HEK293 (cell line): Measurements from ENCODE around the gene CAMTA2.

ENCODE experiments used
- CTCF ChIA-PET: fragments of 350-600 bp; formaldehyde crosslinking; extraction: SDS; loops from one replicate; lab custom pipeline; 2021; ENCODE audit warnings: antibody characterized with exemption; lab: Yijun Ruan, JAX
- POLR2A ChIA-PET: fragments of 300-600 bp; formaldehyde crosslinking; extraction: SDS; loops from one replicate; lab custom pipeline; 2020; ENCODE audit warnings: antibody characterized with exemption, inconsistent platforms; lab: Yijun Ruan, JAX
- H3K27ac ChIP-seq: fragments of 200-500 bp; sonication (Bioruptor generic); 2 replicates; pipeline ENCODE4 v1.5.1; 2014; ENCODE audit warnings: low read depth, low read length, control low read depth, inconsistent platforms; ENCODE audit errors: extremely low read depth
- H3K36me3 ChIP-seq, 2 experiments: fragments of 200-500 bp in 1 of 2; sonication (Bioruptor generic) in 1 of 2; 1 replicate in 1 of 2; 2 replicates in 1 of 2; pipeline ENCODE4 v1.5.1; 2014 to 2017; ENCODE audit warnings: inconsistent platforms in 2 of 2, low read length in 2 of 2; ENCODE audit not compliant: control insufficient read depth in 2 of 2, insufficient read depth in 1 of 2
- H3K4me1 ChIP-seq: fragments of 200-500 bp; sonication (Bioruptor generic); 2 replicates; pipeline ENCODE4 v1.5.1; 2014; ENCODE audit warnings: mild to moderate bottlenecking, low read length, inconsistent platforms; ENCODE audit not compliant: control insufficient read depth, insufficient read depth
- H3K4me3 ChIP-seq: 2 replicates; pipeline ENCODE4 v1.5.1; 2011; ENCODE audit warnings: low read depth, mild to moderate bottlenecking, control low read depth, low read length, moderate library complexity
- H3K9me3 ChIP-seq: fragments of 200-500 bp; sonication (Bioruptor generic); 2 replicates; pipeline ENCODE4 v1.5.1; 2014; ENCODE audit warnings: low read depth, low read length, inconsistent platforms; ENCODE audit not compliant: control insufficient read depth, insufficient read depth
- EGR2 ChIP-seq: fragments of 450-650 bp; formaldehyde crosslinking; IDR thresholded peaks from 2 replicates; pipeline ENCODE4 v1.5.1; 2016; ENCODE audit warnings: low read depth, missing biosample characterization, missing genetic modification characterization
- TRIM28 ChIP-seq: IDR thresholded peaks from 2 replicates; pipeline ENCODE4 v1.6.1; 2011; ENCODE audit warnings: low read length, control low read depth, borderline replicate concordance
- WT1 ChIP-seq: fragments of 450-650 bp; formaldehyde crosslinking; IDR thresholded peaks from 2 replicates; pipeline ENCODE4 v1.5.1; 2016; ENCODE audit warnings: missing biosample characterization, missing genetic modification characterization
- ZFP3 ChIP-seq: fragments of 450-650 bp; formaldehyde crosslinking; IDR thresholded peaks from 2 replicates; pipeline ENCODE4 v1.5.1; 2016; ENCODE audit warnings: low read depth, missing biosample characterization, missing genetic modification characterization
- ZFP41 ChIP-seq: fragments of 450-650 bp; formaldehyde crosslinking; IDR thresholded peaks from 2 replicates; pipeline ENCODE4 v1.5.1; 2016; ENCODE audit warnings: missing biosample characterization, missing genetic modification characterization, borderline replicate concordance
- ZNF133 ChIP-seq: fragments of 450-650 bp; formaldehyde crosslinking; IDR thresholded peaks from 2 replicates; pipeline ENCODE4 v1.5.1; 2016; ENCODE audit warnings: missing biosample characterization, missing genetic modification characterization
- ZNF2 ChIP-seq: fragments of 450-650 bp; formaldehyde crosslinking; IDR thresholded peaks from 2 replicates; pipeline ENCODE4 v1.5.1; 2016; ENCODE audit warnings: missing biosample characterization, missing genetic modification characterization
- ZNF23 ChIP-seq: fragments of 450-650 bp; formaldehyde crosslinking; IDR thresholded peaks from 2 replicates; pipeline ENCODE4 v1.5.1; 2016; ENCODE audit warnings: missing biosample characterization, missing genetic modification characterization, borderline replicate concordance
- ZNF510 ChIP-seq: fragments of 450-650 bp; formaldehyde crosslinking; IDR thresholded peaks from 2 replicates; pipeline ENCODE4 v1.5.1; 2018; ENCODE audit warnings: mild to moderate bottlenecking, missing genetic modification characterization, missing biosample characterization; ENCODE audit not compliant: insufficient replicate concordance
- ZNF670 ChIP-seq: fragments of 450-650 bp; formaldehyde crosslinking; IDR thresholded peaks from 2 replicates; pipeline ENCODE4 v1.5.1; 2016; ENCODE audit warnings: missing biosample characterization, missing genetic modification characterization, low read depth
- ZNF747 ChIP-seq: fragments of 450-650 bp; formaldehyde crosslinking; IDR thresholded peaks from 2 replicates; pipeline ENCODE4 v1.5.1; 2016; ENCODE audit warnings: missing biosample characterization, missing genetic modification characterization
- TF ChIP-seq, protein P1 (sequence below): fragments of 450-650 bp; formaldehyde crosslinking; IDR thresholded peaks from 2 replicates; pipeline ENCODE4 v1.5.1; 2016; ENCODE audit warnings: missing biosample characterization, missing genetic modification characterization
- TF ChIP-seq, protein P2 (sequence below): fragments of 450-650 bp; formaldehyde crosslinking; IDR thresholded peaks from 2 replicates; pipeline ENCODE4 v1.5.1; 2016; ENCODE audit warnings: missing biosample characterization, missing genetic modification characterization, low read depth
- TF ChIP-seq, protein P3 (sequence below): fragments of 450-650 bp; formaldehyde crosslinking; IDR thresholded peaks from 2 replicates; pipeline ENCODE4 v1.5.1; 2017; ENCODE audit warnings: missing biosample characterization, missing genetic modification characterization
- TF ChIP-seq, protein P4 (sequence below): fragments of 450-650 bp; formaldehyde crosslinking; IDR thresholded peaks from 2 replicates; pipeline ENCODE4 v1.5.1; 2017; ENCODE audit warnings: missing biosample characterization, missing genetic modification characterization
- TF ChIP-seq, protein P5 (sequence below): fragments of 450-650 bp; formaldehyde crosslinking; IDR thresholded peaks from 2 replicates; pipeline ENCODE4 v1.5.1; 2016; ENCODE audit warnings: missing biosample characterization, missing genetic modification characterization
- TF ChIP-seq, protein P6 (sequence below): fragments of 450-650 bp; formaldehyde crosslinking; IDR thresholded peaks from 2 replicates; pipeline ENCODE4 v1.5.1; 2016; ENCODE audit warnings: missing biosample characterization, missing genetic modification characterization

The CAMTA2 gene

DNA sequence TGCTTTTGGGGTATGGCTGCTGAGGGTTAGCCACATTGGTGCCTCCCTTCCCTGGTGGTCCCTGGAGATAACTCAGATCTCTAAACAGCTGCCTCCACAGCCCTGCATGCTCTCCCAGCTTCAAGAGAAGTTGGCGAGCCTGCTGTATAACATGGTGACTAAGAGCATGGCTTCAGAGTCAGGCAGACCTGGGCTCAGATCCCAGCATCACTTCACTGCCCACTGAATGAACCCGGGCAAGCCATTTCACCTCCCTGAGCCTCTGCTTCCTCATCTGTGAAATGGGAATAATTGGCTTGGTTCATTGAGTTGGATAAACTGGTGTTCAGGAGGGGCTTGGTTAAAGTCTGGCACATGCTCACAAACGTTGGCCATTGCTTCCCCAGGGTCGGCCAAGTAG is 26.9 kb upstream of the CAMTA2 start:
- CTCF ChIA-PET: interaction anchor here (0.6 kb wide), 1 partner anchor 177 kb away, joined by 3 read pairs; the partner anchor contains the start of gene ZNF594
- Histone ChIP-seq H3K9me3 (no peaks in the 10 kb centered on the region), H3K27ac (no peak overlapping the region), H3K4me3 (no peak overlapping the region), H3K4me1 (no peaks in the 10 kb centered on the region), H3K36me3 (peaks cover 26 to 77% of the 10 kb centered on the region in 2 experiments)
- TF ChIP-seq, protein P1, sequence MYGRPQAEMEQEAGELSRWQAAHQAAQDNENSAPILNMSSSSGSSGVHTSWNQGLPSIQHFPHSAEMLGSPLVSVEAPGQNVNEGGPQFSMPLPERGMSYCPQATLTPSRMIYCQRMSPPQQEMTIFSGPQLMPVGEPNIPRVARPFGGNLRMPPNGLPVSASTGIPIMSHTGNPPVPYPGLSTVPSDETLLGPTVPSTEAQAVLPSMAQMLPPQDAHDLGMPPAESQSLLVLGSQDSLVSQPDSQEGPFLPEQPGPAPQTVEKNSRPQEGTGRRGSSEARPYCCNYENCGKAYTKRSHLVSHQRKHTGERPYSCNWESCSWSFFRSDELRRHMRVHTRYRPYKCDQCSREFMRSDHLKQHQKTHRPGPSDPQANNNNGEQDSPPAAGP (tag by site-specific recombination): no peak
- TF ChIP-seq, protein P2, sequence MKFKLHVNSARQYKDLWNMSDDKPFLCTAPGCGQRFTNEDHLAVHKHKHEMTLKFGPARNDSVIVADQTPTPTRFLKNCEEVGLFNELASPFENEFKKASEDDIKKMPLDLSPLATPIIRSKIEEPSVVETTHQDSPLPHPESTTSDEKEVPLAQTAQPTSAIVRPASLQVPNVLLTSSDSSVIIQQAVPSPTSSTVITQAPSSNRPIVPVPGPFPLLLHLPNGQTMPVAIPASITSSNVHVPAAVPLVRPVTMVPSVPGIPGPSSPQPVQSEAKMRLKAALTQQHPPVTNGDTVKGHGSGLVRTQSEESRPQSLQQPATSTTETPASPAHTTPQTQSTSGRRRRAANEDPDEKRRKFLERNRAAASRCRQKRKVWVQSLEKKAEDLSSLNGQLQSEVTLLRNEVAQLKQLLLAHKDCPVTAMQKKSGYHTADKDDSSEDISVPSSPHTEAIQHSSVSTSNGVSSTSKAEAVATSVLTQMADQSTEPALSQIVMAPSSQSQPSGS (tag by site-specific recombination): no peak
- TF ChIP-seq ZNF133 (no peak), WT1 (tag by site-specific recombination) (no peak), ZFP3 (no peak), EGR2 (no peak)
- TF ChIP-seq, protein P3, sequence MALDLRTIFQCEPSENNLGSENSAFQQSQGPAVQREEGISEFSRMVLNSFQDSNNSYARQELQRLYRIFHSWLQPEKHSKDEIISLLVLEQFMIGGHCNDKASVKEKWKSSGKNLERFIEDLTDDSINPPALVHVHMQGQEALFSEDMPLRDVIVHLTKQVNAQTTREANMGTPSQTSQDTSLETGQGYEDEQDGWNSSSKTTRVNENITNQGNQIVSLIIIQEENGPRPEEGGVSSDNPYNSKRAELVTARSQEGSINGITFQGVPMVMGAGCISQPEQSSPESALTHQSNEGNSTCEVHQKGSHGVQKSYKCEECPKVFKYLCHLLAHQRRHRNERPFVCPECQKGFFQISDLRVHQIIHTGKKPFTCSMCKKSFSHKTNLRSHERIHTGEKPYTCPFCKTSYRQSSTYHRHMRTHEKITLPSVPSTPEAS (tag by site-specific recombination): no peak
- TF ChIP-seq, protein P4, sequence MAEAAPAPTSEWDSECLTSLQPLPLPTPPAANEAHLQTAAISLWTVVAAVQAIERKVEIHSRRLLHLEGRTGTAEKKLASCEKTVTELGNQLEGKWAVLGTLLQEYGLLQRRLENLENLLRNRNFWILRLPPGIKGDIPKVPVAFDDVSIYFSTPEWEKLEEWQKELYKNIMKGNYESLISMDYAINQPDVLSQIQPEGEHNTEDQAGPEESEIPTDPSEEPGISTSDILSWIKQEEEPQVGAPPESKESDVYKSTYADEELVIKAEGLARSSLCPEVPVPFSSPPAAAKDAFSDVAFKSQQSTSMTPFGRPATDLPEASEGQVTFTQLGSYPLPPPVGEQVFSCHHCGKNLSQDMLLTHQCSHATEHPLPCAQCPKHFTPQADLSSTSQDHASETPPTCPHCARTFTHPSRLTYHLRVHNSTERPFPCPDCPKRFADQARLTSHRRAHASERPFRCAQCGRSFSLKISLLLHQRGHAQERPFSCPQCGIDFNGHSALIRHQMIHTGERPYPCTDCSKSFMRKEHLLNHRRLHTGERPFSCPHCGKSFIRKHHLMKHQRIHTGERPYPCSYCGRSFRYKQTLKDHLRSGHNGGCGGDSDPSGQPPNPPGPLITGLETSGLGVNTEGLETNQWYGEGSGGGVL (tag by site-specific recombination): no peak
- POLR2A ChIA-PET: interaction anchor here (0.6 kb wide), 1 partner anchor 68 kb away, joined by 3 read pairs; no protein-coding TSS in a partner anchor

DNA sequence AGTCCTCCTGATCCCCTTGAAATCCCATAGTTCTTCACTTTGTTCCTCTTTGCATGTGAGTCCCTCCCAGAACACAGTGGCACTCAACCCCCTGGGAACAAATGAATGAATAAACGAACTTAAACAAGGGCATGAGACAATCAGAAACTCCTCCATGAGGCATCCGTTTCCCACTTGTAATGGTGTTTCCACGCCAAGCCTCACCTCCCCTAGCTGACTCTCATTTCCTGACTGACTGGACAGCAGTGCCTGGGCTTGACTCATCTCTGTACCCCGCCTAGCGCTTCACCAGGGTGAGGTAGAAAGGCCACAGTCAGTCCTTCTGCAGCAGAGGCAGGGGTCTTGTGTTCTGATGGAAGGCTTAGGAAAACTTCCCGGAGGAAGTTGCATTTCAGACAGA is 24.5 kb upstream of the CAMTA2 start:
- Histone ChIP-seq H3K36me3 (peaks cover 47 to 79% of the 10 kb centered on the region in 2 experiments), H3K27ac (no peak overlapping the region), H3K9me3 (no peaks in the 10 kb centered on the region), H3K4me3 (no peak overlapping the region), H3K4me1 (no peaks in the 10 kb centered on the region)
- TF ChIP-seq, protein P5, sequence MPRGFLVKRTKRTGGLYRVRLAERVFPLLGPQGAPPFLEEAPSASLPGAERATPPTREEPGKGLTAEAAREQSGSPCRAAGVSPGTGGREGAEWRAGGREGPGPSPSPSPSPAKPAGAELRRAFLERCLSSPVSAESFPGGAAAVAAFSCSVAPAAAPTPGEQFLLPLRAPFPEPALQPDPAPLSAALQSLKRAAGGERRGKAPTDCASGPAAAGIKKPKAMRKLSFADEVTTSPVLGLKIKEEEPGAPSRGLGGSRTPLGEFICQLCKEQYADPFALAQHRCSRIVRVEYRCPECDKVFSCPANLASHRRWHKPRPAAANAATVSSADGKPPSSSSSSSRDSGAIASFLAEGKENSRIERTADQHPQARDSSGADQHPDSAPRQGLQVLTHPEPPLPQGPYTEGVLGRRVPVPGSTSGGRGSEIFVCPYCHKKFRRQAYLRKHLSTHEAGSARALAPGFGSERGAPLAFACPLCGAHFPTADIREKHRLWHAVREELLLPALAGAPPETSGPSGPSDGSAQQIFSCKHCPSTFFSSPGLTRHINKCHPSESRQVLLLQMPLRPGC (tag by site-specific recombination): no peak
- TF ChIP-seq ZNF747 (tag by site-specific recombination) (no peak), ZFP41 (tag by site-specific recombination) (no peak), ZNF670 (no peak), TRIM28 (no peak), ZNF2 (no peak), ZNF510 (tag by site-specific recombination) (no peak), ZNF23 (tag by site-specific recombination) (no peak)
- TF ChIP-seq, protein P2 (tag by site-specific recombination): no peak
- TF ChIP-seq, protein P6, sequence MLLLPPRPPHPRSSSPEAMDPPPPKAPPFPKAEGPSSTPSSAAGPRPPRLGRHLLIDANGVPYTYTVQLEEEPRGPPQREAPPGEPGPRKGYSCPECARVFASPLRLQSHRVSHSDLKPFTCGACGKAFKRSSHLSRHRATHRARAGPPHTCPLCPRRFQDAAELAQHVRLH (tag by site-specific recombination): no peak
- POLR2A ChIA-PET: interaction anchor here (3.4 kb wide), 1 partner anchor 14 kb away, joined by 13 read pairs; the partner anchor contains the start of genes INCA1 and KIF1C
- CTCF ChIA-PET: no interaction called here
